A549 (cell line): Measurements from ENCODE around the gene TMEM91.

Experiments used
- POLR2A ChIP-seq: IDR thresholded peaks from 2 replicates; pipeline ENCODE4 v1.6.1; 2012; ENCODE audit warnings: mild to moderate bottlenecking, low read length
- TF ChIP-seq, protein P1 (sequence below): fragments of >200 bp; sonication (Bioruptor Twin); formaldehyde crosslinking; IDR thresholded peaks from 3 replicates; pipeline ENCODE4 v1.5.1; 2016
- TF ChIP-seq, protein P2 (sequence below): fragments of 450-650 bp; IDR thresholded peaks from 2 replicates; pipeline ENCODE4 v1.6.1; 2014; ENCODE audit warnings: antibody characterized with exemption

DNA sequence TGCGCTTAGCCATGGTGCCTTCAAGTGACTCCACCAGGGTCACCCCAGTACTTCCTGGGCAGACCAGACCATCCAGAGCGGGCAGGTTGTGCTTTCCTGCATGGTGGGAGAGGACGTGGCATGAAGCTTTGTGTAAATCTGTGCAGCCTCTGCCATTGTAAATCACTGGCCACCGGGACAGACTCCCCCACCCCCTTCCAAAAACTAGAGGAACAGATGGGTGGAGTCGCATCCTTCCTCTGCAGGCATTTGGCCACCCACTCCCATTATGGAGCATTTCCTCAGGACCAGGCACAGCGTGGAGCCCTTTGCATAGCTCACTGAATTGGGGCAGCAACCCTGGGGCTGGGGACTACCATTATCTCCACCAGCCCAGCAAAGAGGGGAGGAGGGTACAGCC lies 29.4 kb downstream of the TMEM91 start:
- TF ChIP-seq, protein P1, sequence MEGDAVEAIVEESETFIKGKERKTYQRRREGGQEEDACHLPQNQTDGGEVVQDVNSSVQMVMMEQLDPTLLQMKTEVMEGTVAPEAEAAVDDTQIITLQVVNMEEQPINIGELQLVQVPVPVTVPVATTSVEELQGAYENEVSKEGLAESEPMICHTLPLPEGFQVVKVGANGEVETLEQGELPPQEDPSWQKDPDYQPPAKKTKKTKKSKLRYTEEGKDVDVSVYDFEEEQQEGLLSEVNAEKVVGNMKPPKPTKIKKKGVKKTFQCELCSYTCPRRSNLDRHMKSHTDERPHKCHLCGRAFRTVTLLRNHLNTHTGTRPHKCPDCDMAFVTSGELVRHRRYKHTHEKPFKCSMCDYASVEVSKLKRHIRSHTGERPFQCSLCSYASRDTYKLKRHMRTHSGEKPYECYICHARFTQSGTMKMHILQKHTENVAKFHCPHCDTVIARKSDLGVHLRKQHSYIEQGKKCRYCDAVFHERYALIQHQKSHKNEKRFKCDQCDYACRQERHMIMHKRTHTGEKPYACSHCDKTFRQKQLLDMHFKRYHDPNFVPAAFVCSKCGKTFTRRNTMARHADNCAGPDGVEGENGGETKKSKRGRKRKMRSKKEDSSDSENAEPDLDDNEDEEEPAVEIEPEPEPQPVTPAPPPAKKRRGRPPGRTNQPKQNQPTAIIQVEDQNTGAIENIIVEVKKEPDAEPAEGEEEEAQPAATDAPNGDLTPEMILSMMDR, result no peak
- TF ChIP-seq, protein P2, sequence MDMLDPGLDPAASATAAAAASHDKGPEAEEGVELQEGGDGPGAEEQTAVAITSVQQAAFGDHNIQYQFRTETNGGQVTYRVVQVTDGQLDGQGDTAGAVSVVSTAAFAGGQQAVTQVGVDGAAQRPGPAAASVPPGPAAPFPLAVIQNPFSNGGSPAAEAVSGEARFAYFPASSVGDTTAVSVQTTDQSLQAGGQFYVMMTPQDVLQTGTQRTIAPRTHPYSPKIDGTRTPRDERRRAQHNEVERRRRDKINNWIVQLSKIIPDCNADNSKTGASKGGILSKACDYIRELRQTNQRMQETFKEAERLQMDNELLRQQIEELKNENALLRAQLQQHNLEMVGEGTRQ, result no peak
- TF ChIP-seq POLR2A, result no peak
